HL-60/S4 treated with phorbol 12-myristate 13-acetate at 8.2 ng/mL for 4 days and 3 days (cell line): Measurements from ENCODE around the gene CDH23.

Experiments
- in situ Hi-C: fragments of 300-500 bp; cut with MboI; formaldehyde crosslinking; loops from 2 replicates; pipeline ENCODE4 v1.15.0; 2022; ENCODE audit warnings: low sequenced_read_pairs

The CDH23 gene

DNA sequence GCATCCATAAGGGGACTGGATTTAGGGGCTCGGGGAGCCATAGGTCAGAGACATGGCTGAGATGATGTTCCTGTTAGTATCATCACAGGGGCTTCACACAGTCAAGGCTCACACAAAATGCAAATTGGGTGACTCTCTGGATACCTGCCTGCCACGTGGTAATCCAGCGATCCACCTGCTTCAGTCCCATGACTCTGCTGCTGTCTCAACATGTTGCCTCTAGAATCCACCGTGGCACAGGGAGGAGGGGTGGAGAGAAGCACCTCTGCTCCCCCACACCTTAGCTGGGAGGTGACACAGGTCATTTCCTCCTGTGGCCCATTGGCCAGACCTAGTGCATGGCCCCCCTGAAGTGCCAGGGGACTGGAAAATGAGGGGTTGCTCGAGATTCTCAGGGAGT lies 83.1 kb downstream of the CDH23 start:
- in situ Hi-C loops: no loop called here

GRCh38 chr10:71480662-71481061 lies 83.9 kb downstream of the CDH23 start:
- in situ Hi-C loops: no loop called here

DNA sequence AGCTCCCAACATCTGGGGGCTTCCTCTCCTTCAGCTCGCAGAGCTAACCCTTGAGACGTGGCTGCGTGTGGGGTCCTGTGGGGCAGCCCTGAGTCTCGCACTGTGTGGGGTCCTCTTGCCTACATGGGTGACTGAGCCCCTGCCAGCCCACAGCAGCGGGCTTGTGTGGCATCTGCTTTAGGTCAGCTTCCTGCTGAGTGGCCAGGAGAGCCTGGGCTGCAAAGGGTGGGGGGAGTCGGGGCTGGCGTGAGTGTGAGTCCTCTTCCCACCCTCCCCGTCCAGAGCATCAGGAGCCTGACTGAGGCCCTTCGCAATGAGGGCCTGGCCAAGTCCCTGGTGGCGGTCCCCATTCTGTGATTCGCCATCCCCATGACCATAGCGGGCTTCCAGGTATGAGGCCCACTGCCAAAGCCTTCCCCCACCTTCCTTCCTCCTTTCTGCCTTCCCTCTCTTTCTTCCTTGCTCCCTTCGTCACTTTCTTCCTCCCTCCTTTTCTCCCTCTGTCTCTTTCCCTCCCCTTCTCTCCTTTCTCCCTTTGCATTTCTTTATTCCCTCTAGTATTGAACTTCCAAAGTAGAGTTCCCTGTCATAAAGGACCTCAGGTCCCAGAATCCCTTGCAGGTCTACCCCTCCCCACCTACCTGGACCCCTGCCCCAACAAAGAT lies 85.2 kb downstream of the CDH23 start:
- in situ Hi-C loops: no loop called here

DNA sequence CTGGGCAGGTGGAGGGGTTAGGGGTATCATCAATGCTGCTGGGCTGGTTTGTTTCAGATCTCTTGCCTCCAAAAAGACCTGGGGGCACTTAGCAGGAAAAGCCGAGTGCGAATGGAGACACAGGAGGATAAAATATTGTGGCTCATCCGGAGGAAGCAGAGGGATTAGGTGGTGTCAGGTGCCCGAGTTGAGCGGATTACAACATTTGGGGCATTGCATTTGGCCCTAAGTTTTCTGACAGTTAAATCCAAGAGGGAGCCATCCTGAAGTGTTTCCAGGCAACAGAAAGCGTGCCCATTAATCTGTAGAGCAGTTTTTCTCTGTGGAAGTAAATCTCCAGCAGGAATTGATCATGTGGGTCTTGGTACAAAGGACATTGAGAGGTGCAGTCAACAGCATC lies 85.9 kb downstream of the CDH23 start:
- in situ Hi-C loops: no loop called here

DNA sequence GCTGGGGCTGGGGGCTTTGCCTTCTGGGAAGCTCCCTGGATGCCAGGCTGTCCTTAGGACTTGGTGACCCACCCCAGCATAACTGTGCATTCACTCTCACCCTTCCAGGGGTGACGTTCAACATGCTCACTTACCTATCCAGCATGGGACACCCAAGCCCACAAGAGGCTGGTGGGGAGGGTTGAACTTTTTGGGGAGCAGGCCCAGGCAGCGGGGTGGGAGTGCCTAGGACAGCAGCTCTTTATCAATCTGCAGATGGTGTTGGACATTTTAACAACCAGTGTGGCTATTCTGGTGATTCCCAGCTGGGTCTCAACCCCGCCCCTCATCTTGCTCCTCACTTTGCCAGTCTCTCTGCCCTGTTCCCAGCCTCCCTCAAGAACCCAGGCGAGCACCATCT lies 86.4 kb downstream of the CDH23 start:
- in situ Hi-C loops: no loop called here

DNA sequence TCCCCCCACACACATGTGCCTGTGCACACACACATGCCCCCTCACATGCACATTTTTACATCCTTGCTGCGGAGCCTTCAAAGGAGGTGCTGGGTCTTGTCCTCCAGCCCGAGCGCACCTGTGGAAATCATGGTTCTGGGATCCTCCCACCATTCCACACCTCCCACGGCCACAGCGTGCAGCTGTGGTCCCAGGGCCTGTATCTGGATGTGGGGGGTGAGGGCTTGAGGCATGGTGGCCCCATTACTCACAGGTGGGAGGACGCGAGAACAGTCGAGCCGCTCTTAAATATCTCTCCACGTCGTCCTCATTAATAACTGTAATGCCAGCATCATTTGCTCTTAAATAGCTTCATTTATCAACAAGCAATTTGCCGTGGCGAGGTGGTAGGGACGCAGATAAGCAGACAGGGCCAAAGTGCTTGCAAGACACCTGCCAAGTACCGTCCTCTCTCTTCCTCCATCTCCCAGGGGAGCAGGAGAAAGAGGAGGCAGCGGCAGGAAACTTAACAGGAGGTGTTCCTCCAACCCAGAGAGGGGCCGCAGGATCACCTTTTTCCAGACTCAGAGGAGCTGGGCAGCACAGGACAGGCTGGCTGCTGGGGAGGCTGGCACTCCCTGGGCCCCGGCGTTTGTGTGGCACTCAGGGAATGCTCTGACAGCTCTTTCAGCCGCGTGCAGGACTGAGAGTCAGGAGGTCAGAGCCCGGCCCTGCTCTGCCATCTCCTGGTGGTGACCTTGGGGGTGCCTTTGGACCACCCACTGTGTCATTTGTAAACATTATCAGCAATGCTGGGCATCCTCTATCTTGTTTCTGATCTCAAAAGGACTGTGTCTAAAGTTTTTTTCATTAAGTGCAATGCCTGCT lies 87.4 kb downstream of the CDH23 start:
- in situ Hi-C loops: no loop called here

DNA sequence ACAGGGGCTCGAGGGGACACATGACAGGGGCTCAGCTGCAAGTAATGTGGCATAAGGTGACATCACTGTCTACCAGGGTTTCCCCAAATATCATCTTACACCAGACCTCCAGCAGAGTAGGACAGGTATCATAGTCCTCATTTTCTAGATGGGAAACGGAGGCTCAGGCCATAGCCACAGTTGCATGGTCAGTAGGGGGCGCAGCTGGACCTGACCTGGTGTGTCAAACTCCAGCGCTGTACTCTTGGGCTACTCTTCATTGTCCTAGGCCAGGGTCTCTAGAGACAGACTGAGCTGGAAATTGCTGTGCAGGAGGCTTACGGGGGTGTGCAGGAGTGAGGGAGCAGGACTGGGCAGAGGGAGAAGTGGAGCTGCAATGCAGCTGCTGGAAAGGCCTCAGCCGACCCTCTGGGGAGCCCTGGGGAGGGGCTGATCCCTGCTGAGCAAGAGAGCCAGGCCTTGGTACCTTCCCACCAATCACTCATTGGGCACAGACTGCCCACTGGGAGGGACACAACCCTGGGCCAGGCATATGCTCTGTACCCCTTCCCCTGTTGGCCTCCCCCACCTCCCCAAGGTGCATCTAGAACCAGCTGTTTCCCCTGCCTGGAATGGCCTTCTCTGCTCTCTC lies 89.9 kb downstream of the CDH23 start:
- in situ Hi-C loops: no loop called here

DNA sequence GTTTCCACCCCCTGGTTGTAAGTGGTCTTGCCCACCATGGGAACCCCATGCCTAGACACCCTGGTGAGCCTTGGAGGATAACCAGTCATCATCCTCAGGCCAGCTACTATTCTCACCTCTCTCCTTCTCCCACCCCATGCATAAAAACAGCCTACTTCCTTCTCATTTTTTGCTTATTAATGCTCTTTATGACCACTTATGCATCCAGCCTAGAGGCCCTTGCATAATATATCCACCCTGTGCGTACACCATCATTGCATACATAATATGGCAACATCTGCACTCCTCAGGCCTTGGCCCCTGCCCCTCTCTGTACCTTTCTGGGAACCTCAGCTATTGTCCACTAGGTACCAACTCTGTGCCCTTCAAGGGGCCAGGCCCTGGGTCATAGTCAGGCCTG lies 91.0 kb downstream of the CDH23 start:
- in situ Hi-C loops: no loop called here

DNA sequence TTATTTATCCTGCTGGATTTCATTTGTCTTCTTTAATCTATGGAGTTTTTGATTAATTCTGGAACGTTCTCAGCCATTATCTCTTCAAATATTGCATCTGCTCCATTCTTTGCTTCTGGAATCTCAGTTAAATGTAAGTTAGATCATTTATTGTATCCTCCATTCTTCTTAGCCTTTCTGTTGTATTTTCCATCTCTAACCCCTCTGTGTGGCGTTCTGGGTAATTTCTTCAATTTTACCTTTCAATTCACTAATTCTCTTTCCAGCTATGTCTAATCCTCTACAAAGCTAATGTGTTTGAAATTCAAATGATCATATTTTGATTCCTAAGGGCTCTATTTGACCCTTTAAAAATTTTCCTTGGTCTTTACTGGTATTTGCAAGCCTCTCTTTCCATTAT lies 92.4 kb downstream of the CDH23 start:
- in situ Hi-C loops: no loop called here

- in situ Hi-C loops: no loop called here
Observed at GRCh38 chr10:71492872-71493271, 96.2 kb downstream of the CDH23 start.

- in situ Hi-C loops: no loop called here
Observed at GRCh38 chr10:71493741-71494140, 97.0 kb downstream of the CDH23 start.

DNA sequence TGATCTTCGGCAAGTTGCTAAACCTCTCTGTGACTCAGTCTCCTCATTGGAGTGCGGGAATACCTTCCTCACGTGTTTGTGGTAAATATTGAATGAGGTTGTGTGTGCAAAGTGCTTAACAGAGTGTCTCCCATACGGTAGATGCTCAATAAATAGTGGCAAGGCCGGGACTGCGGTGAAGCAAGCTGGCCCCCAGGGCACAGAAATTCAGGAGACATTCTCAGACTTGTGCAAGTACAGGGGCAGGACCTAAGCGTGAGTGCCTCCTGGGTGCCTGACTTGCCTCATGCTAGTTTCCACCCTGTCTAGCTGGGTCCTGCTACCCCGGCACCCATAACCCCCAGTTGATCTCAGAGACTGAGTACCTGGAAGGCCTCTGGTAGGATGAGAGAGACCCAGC lies 97.8 kb downstream of the CDH23 start:
- in situ Hi-C loops: no loop called here

GRCh38 chr10:71494980-71495381 lies 98.3 kb downstream of the CDH23 start:
- in situ Hi-C loops: no loop called here

DNA sequence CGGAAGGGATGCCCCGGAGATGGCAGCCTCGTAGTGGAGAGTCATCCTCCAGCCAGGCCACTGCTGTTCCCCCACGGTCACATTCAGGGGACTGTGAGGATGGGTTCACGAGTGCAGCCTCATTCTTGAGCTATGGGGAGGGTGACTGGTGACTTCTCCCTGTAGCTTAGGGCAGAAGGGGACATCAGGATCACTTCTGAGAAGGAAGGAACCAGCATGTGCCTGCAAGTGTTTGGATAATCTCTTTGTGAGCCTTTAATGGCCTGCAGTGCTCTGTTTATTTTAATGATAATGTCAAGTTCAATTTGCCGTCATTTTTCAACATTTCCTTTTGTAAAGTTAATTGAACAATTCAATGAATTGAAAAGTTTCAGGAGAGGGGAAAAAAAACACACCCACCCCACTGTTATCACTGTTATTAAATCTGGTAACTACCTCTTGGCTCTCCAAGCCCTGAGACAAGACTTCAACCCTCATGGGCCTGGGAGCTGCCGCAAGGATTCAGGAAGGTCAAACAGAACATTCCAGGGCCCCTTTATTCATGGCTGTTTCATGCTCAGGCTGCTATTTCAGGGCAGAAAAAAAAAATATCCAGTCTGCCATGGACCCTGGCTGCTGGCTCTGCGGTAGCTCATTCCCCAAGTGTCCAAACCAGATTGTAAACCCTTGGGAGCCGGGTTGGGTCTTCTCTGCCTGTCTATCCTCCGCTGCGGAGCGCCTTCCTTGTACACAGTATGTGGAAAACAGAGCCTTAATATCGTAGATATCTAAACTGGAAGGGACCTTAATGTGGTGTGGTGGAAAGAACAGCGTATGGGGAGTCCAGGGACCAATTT lies 100.4 kb downstream of the CDH23 start:
- in situ Hi-C loops: no loop called here

DNA sequence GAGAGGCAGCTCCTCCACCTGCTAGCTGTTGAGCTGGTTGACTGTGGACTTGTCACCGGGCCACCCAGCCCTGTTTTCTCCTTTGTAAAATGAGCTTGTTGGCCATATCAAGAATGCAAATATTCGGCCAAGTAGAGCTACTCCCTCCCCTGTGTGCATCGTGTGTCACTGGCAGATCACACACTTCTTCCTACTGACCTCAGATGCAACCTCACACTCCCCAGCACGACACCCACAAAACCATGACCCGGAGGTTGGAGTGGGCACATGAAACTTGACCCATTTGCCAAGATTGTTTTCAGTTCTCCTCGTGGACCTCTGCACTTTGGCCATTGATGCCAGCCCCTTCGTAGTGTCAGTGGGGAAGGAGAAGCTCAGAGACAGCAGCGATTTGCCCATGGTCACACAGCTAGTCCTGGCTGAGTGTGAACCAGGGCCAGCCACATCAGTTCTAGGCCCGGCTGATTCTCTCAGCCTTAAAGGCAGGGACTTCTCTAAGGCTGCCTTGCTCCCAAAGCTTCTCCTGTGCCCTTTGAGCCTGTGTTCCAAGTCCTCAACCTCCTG lies 101.1 kb downstream of the CDH23 start:
- in situ Hi-C loops: no loop called here

- in situ Hi-C loops: no loop called here
Observed at GRCh38 chr10:71501402-71501801, 104.7 kb downstream of the CDH23 start.

DNA sequence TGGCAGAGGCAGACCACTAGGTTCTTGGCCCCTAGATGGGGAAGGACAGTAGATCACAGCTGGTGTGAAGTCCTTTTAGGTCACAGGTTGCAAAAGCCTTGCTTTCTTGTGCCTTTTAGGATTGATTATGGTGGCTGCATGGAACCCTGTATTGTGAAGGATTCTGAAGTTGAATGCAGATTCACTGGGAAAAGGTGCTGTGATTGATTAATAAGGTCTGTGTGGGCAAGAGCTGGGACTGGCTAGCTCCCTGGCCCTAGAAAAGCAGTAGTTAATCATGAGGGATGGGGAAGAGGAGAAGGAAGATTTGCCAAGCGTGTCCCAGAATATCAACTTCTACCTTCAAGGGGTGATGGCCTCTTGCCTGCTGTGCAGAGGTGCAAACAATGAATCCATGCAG lies 105.5 kb downstream of the CDH23 start:
- in situ Hi-C loops: no loop called here

DNA sequence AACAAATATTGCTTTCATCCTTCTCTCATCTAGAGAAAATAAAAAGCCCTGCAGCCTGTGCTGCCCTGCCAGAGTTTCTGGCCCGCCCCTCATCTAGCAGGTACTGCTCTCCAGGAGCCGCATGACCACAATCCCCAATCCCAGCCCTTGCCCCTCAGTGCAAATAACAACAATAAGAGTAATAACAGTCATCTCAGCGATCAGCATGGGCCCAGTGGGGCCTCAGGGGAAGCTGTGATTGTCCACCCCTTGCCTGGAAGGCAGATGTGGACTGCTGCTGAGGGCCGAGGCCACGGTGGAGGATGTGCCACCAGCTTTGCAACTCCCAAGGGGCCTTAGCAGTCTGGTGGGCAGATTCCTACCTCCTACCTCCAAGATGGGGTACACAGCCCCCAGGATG lies 106.1 kb downstream of the CDH23 start:
- in situ Hi-C loops: no loop called here

- in situ Hi-C loops: no loop called here
Observed at GRCh38 chr10:71504168-71504567, 107.4 kb downstream of the CDH23 start.

GRCh38 chr10:71504570-71504969 lies 107.8 kb downstream of the CDH23 start:
- in situ Hi-C loops: no loop called here

- in situ Hi-C loops: no loop called here
Observed at GRCh38 chr10:71505862-71506261, 109.1 kb downstream of the CDH23 start.
